Spleen (tissue), 7 donors: ENCODE data around the gene GMDS.

Source experiments
- POLR2AphosphoS5 ChIP-seq, 3 donors: sonication (generic); formaldehyde crosslinking; IDR thresholded peaks; one replicate each; pipeline ENCODE4 v1.5.1; 2017; ENCODE audit warnings: antibody characterized with exemption in 3 of 3
- TF ChIP-seq, protein P1 (sequence below), 11 experiments: fragments of 200-600 bp in 7 of 11; fragments of 450-650 bp in 4 of 11; sonication (generic) in 4 of 11; IDR thresholded peaks in 8 of 11; conservative IDR thresholded peaks in 3 of 11; 1 replicate in 7 of 11; 2 replicates in 4 of 11; pipeline versions ENCODE4 v1.4.0 to v1.8.0; 2016 to 2021; ENCODE audit warnings: antibody characterized with exemption in 11 of 11, inconsistent platforms in 4 of 11, mild to moderate bottlenecking in 1 of 11
- donor health status: DM: no; HTN: no; CAD: no; lungs with moderate emphysema.
- donor health status: DM: no; HTN: no; CAD: no.
- donor health status: DM: no; HTN: no; CAD: no.

DNA sequence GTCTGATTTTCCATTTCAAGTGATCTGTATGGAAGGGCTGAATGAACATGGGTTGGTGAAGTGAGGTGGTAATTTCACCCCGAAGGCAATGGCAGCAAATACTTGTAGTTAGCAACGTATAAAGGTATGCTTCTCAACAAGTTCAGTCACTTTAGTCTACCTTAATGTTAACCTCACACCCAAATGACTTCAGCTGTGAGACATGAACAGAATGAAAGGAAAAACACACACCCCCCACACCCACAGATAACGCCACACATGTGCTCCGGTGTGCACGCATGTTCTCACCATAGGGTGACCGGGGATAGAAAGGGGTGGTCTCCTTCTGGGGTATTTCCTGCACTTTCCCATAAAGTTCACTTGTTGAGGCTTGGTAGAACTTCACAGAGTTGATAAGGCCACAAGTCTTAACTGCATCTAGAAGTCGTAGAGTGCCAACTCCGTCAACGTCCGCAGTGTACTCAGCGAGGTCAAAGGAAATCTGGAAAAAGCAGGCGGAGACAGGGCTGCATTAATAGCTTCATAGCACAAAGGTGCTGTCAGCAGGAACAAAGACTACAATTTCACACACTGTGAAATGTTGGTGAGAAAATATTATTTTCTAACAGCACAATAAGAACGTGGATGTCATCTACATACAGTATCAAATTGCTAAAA, 284.8 kb downstream of the GMDS start:
- TF ChIP-seq, protein P1, sequence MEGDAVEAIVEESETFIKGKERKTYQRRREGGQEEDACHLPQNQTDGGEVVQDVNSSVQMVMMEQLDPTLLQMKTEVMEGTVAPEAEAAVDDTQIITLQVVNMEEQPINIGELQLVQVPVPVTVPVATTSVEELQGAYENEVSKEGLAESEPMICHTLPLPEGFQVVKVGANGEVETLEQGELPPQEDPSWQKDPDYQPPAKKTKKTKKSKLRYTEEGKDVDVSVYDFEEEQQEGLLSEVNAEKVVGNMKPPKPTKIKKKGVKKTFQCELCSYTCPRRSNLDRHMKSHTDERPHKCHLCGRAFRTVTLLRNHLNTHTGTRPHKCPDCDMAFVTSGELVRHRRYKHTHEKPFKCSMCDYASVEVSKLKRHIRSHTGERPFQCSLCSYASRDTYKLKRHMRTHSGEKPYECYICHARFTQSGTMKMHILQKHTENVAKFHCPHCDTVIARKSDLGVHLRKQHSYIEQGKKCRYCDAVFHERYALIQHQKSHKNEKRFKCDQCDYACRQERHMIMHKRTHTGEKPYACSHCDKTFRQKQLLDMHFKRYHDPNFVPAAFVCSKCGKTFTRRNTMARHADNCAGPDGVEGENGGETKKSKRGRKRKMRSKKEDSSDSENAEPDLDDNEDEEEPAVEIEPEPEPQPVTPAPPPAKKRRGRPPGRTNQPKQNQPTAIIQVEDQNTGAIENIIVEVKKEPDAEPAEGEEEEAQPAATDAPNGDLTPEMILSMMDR (IDR thresholded peaks at IDR 0.05 in 8 of 11, conservative IDR thresholded peaks at IDR 0.05 in 3 of 11): no peak
- TF ChIP-seq POLR2AphosphoS5 (IDR thresholded peaks at IDR 0.05): no peak
